GM12874 (cell line): Measurements from ENCODE around the gene HPCAL1.

ENCODE experiments used
- TF ChIP-seq, protein P1 (sequence below): IDR thresholded peaks from 2 replicates; pipeline ENCODE4 v1.5.1; 2011; ENCODE audit warnings: low read depth, mild to moderate bottlenecking, control low read depth, low read length, moderate library complexity; ENCODE audit not compliant: insufficient read depth

The HPCAL1 gene

DNA sequence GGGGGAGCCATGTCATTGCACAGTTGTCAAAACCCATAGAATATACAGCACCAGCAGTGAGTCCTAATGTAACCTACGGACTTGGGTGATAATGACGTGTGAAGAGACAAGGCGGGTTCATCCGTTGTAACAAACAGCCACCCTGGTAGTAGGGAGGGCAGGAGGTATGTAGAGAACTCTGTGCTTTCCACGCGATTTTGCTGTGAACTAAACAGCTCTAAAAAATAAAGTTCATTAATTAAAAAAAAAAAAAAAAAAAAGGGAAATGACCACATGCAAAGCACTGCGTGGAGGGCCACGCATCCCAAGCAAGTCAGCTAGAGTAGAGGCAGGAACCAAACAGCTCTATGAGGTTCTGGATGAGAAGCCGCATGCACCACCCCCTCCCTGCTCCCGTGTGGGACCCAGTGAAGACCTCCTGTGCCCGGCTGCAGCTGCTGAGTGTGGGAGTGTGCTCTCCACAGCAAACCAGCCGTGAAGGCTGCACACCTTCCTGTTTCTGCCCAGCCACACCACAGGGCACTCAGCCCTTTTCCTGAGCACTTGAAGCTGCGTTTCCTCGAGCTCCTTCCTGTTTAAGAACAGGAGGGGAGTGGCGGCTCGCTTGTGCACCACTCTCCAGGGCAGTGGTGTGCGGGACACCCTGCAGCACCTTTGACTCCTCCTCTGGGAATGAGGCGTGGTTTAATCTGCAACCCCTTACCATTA is 79.8 kb downstream of the HPCAL1 start:
- TF ChIP-seq, protein P1, sequence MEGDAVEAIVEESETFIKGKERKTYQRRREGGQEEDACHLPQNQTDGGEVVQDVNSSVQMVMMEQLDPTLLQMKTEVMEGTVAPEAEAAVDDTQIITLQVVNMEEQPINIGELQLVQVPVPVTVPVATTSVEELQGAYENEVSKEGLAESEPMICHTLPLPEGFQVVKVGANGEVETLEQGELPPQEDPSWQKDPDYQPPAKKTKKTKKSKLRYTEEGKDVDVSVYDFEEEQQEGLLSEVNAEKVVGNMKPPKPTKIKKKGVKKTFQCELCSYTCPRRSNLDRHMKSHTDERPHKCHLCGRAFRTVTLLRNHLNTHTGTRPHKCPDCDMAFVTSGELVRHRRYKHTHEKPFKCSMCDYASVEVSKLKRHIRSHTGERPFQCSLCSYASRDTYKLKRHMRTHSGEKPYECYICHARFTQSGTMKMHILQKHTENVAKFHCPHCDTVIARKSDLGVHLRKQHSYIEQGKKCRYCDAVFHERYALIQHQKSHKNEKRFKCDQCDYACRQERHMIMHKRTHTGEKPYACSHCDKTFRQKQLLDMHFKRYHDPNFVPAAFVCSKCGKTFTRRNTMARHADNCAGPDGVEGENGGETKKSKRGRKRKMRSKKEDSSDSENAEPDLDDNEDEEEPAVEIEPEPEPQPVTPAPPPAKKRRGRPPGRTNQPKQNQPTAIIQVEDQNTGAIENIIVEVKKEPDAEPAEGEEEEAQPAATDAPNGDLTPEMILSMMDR: no peak

DNA sequence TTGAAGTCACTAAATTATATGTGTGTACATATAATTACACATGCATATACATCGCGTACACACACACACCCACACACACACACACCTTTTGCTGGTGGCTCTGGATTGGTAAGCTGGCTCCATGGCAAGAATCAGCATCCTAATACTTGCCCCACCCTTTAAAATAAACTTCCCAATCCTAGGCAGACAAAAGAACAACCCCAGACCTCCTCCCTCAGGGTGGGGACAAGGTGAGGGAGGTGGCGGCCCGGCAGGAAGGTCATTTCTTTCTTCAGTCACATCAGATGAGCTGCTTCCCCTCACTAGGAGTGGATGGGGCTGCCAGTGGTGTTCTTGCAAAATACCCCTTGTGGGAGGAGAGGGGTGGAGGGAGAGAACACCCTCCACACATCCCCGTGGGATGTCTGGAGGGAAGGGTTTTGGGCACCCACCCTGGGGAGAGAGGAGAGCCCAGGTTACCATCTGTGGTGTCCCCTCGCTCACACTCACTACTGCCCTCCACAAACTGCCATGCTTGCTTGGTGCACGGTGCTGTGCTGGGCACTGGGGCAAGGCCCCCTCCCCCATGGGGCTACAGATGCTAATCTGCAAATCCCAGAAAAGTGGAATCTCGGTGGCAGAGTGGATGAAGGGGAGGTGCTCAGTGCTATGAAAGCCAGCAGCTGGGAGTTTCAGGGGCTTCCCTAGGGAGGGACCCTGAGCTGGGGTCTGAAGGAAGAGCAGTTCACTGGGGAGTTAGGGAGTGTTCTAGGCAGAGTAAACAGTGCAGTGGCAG is 81.4 kb downstream of the HPCAL1 start:
- TF ChIP-seq, protein P1: no peak

DNA sequence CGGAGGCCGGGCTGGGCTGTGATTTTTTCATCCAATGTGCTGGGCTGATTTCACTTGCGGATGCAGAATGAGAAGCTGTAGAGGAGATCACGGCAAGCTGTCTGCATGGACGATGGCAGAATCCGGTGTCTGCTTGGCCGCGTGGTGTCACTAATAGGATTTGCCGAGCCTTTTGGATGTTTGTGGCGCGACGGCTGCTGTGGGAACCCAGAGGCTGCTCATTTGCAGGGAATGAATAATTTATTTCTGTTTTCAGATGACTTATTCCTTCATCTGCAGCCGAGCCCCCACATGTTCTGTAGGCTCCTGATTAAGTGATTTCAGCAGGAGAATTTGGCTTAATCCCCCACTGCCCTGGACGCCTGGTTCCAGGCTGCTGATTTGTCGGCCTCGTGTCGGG is 82.8 kb downstream of the HPCAL1 start:
- TF ChIP-seq, protein P1: no peak

DNA sequence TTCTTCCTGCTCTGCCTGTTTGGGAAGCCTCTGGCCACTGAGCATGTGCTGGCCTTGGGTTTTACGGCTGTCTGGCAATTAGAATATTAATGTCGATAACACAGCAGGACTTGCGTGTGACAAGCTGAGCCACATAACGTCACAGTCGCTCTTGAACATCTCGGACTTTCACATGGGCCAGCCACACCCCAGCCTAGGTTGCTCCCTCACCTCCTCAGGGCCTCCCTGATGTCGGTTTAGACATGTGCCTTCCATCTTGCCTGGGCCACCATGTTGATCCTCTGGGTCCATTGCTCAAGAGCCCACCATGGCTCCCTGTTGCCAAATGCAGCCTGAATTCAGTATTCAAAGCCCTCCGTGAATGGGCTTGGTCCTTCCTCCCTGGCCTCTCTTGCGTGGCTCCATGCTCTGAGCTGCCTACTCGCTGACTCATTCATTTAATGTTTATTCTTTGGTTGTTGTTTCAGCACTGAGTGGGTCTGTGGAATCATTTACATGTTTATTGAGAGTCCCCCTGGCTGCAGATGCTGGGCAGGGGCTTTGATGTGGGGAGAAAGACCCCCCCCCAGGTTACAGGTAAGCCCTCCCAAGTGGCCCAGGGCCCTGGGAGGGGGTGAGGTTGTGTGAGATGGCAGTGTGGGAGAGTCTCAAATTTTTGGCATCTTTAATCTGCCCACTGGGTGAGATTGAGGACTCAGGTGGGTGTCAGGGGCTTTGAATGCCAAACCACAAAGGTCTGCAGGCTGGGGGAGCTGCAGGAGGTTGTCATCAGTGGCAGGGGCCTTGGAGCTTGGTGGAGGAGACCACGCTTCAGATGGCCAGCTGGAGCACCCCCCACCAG is 83.4 kb downstream of the HPCAL1 start:
- TF ChIP-seq, protein P1: no peak

DNA sequence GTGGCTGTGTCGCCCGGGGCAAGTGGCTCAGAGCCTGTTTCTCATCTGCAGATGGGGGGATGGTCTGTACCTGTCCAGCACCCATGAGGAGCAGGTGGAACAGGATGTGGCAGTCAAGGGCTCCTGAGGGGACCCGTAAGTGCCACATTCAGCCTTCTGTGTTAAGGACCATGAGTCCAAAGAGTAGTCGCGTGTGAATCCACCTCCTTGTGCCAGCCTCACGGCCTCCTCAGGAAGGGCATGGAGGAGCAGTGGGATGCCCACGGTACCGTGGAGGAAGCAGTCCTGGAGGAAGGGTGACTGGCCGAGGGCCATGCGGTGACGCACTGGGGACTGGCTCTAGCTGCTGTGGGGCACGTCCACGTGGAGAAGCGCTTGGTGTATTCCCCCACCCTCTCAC is 84.3 kb downstream of the HPCAL1 start:
- TF ChIP-seq, protein P1: no peak

DNA sequence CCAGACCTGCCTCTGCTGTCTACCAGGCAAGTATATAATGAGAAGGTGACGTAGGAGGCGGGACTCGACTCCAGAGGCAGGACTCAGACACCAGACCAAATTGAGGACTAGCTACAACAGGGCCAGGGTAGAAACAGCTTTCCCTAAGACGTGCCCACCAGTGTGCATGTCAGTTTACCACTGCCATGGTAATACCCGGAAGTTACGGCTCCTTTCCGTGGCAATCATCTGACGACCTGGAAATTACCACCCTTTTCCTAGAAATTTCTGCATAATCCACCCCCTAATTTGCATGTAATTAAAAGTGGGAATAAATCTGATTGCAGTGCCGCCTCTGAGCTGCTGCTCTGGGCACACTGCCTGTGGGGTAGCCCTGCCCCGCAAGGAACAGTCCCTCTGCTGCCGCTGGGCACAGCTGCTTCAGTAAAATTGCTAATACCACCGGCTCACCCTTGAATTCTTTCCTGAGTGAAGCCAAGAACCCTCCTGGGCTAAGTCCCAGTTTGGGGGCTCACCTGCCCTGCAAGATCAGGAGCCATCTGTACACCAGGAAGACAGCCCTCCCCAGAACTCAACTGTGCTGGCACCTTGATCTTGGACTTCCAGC is 86.4 kb downstream of the HPCAL1 start:
- TF ChIP-seq, protein P1: no peak
